HG03521 (cell line): Measurements from ENCODE around the gene SEMA4D.

Experiments
- ATAC-seq: cut with Tn5 transposase; IDR thresholded peaks from one replicate; pipeline ENCODE4 v1.9.1; 2021; ENCODE audit warnings: mild to moderate bottlenecking, moderate library complexity; ENCODE audit not compliant: unreplicated experiment

Gene SEMA4D

GRCh38 chr9:89417832-89418473 is 80.0 kb downstream of the SEMA4D start:
- no peak for ATAC-seq

GRCh38 chr9:89414670-89415324 is 83.1 kb downstream of the SEMA4D start:
- ATAC-seq, result no peak

DNA sequence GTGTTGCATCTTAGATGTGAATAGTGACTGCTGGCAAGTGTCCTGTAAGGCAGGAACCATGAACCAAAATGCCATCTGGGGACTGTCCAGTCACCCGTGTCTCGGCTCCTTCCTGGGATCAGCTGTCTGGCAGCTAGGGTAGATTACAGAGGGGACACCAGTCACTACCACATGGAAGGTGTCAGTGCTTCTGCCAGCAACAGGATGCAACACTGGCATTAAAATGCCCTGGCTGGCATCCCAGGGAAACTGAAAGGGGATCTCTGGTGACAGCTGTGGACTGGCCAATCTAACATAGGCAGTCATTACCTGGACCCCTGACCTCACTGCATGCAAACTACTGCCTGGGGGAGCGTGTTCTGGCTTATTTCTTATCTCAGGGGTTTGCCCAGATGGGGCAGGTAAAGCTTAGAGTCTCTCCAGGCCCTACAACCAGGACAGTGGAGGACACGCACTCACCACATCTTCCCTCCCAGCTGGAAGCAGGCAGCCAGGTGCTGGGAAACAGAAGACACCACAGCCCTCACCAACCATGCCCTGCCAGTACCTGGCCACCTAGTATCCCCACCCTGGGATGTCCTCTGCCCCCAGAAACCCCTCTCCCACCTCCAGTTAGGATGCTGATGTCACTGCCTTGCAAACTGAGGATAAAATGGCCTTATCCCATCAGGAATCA is 83.8 kb downstream of the SEMA4D start:
- no peak for ATAC-seq

DNA sequence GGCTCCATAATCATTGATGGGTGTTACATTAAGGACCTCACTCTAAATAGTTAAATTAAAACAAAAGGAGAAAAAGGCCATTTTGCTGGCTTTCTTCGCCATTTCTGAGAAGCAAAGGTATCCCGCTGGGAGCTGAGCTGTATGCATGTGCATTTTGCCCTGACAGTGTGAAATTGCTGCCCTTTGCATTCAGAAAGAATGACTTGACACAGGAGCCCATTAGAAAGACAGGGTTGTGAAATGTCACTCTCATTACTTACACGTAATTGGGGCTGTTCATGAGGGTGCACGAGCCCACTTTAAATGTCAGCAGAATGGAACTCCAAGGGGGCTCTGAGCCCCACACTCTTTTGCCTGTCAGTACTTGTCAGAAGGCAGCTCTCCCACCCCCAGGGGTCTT is 85.0 kb downstream of the SEMA4D start:
- ATAC-seq, result no peak

DNA sequence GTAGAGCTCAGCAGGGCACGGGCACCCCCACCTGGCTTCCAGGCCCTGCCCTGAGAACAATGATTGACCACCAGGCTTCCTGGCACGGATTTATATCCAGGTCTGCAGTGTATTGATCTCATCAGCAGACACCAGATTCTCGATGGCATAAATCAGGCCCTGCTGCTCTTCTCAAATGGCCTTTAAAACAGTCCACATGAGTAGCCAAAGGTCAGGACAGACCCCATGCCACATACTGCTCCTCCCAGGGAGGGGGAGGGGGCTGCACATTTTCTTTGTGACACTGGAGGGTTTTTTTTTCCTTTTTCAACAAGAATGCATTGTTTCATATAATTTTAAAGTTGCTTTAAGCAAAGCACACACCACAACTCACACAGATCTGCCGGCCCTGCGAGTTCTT is 85.4 kb downstream of the SEMA4D start:
- no peak for ATAC-seq

- no peak for ATAC-seq
These were observed 86.2 kb downstream of the SEMA4D start for GRCh38 chr9:89411759-89412158.

GRCh38 chr9:89410641-89411350 is 87.1 kb downstream of the SEMA4D start:
- no peak for ATAC-seq

DNA sequence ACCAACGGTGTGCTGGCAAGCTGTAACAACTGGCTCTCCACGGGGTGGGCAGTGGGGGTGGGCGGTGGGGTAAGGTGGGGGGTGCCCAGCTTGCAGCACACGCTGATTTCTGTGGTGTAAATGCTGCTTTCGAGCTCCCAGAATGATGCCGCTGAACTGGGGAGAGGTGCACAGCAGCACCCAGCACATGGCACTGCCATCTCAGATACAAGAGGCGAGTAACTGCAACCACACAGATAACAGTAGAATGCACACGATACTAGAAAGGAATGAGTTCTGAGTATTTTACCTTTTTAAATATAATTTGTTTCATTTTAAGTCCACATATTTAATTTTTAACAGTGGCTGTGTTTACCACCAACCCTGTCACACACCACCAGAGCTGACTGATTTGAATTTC is 87.9 kb downstream of the SEMA4D start:
- no peak for ATAC-seq

GRCh38 chr9:89409466-89409865 is 88.4 kb downstream of the SEMA4D start:
- no peak for ATAC-seq

- ATAC-seq, result no peak
These were observed 89.2 kb downstream of the SEMA4D start for GRCh38 chr9:89408628-89409101.

GRCh38 chr9:89407070-89407469 is 90.8 kb downstream of the SEMA4D start:
- no peak for ATAC-seq

GRCh38 chr9:89405826-89406225 is 92.1 kb downstream of the SEMA4D start:
- peak; percentile 54 for ATAC-seq

GRCh38 chr9:89404074-89404473 is 93.8 kb downstream of the SEMA4D start:
- ATAC-seq, result no peak

DNA sequence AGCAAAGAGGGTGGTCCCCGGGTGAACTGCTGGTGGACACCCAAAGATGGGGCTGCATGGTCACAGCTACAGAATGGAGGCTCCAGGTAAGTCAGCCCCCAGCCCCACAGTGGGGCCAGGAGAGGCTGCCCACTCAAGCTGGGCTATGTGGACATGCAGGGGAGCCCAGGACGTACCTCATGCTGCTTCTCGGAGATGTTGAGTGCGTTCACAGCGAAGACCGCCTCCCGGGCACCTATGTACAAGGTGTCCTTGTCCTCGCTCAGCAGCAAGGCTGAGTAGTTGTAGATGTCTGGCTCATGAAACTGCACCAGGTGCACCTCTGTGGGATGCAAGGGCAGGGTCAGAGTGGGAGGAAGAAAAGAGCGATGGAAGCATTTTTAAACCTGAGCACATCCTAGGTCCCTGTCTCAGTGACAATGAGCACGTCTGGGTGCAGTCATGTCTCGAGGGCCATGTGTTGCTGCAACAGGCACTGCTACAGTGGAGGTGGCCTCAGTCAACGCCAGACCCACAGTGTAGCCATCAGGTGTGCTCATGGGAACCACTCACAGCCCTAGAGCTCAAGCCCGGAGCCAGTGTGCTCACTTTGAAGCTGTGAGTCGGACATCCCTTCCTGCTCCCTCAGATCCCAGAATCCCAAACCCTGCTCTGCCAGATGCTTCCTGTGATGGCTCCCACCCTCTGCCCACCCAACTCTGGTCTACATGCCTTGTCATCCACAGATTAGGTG is 95.1 kb downstream of the SEMA4D start:
- ATAC-seq, result no peak

GRCh38 chr9:89400403-89401116 is 97.4 kb downstream of the SEMA4D start:
- peak; percentile 61 for ATAC-seq

DNA sequence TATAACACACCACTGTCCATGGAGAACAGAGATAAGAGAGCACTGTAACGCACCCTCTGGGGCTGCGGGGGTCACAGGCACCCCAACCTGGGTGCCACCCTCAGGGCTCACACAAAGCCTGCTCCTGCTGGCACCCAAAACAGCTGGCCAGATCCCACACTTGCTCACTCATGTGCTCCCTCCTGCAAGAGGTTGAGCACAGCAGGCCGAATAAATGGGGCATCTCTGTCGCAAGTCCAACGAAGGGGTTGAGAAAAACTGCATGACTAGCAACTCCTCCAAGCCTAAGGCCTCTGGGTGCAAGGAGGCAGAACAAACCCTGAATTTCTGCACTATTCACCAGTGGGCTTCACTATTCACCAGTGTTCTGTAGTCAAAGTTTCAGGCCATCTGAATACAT is 99.3 kb downstream of the SEMA4D start:
- no peak for ATAC-seq

- ATAC-seq, result no peak
These were observed 100.4 kb downstream of the SEMA4D start for GRCh38 chr9:89397471-89397870.

DNA sequence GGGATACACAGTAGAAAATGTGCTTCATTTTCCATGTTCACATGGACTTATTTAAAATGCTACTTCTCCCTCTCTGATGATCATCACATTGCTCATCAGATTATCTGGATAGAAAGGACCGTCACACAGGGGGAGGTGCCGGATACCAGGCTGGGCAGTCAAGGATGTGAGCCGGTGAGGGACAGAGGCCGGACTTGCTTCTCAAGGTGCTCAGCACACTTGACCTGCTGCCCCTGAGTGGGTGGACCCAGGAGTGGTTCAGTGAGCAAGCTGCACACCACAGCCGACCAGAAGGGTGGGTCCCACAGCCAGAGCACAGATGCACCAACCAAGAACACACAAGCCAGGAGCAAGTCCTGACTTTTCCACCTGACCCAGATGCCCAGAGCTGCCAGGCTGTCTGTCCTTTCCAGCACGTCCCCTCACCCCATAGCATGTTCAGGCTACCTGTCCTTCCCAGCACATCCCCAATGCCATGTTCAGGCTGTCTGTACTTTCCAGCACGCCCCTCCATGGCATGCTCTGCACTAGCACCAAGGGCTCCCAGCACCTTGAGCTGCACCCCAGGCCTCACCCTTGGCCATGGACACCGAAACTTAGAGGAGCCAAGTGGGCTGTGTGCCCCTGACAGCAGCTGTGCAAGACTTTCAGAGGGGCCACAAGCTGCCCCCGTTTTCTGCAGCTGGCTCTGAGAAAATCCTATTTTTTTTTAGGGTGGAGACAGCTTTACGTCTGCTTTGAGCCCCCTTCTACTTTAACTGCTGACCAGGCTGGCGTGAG is 101.8 kb downstream of the SEMA4D start:
- no peak for ATAC-seq

DNA sequence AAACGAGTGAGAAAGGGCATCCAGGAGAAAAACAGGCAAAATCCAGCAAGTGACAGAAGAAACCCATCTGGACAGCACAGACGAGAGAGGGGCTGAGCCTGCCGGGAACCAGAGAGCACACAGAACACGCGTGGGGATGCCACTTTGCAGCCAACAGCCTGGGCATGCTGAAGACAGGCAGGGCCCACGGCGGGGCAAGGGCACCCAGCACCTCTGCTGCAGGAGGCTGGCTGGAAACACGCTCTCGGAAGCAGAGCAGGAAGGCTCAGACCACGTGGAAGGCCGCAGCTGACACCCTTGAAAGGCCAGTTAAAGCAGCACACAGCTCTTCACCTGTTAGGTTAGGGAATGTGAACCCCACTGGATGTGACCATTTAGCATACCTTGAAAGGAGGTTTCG is 103.5 kb downstream of the SEMA4D start:
- no peak for ATAC-seq
